HepG2 (cell line): Measurements from ENCODE around the gene COPE. TPM values are rescaled to one million over a fixed set of nuclear protein-coding genes. Genes with fewer than 3 reads are reported as not detected.

Experiments used
- CBX1 ChIP-seq: IDR thresholded peaks from one replicate; pipeline ENCODE4 v1.6.1; 2016; ENCODE audit warnings: antibody characterized with exemption, low read depth
- CCDC6 ChIP-seq: sonication (generic); formaldehyde crosslinking; IDR thresholded peaks from 2 replicates; pipeline ENCODE4 v1.8.1; 2022; ENCODE audit warnings: mild to moderate bottlenecking, missing genetic modification reagents, moderate library complexity
- FOXO4 ChIP-seq: sonication (generic); formaldehyde crosslinking; conservative IDR thresholded peaks from 2 replicates; pipeline ENCODE4 v1.8.1; 2023; ENCODE audit warnings: missing genetic modification reagents
- HIC2 ChIP-seq: sonication (generic); formaldehyde crosslinking; IDR thresholded peaks from 2 replicates; pipeline ENCODE4 v1.9.0; 2022; ENCODE audit warnings: low read depth, missing genetic modification reagents
- MEIS2 ChIP-seq: sonication (generic); formaldehyde crosslinking; IDR thresholded peaks from 2 replicates; pipeline ENCODE4 v1.9.0; 2021; ENCODE audit warnings: mild to moderate bottlenecking, missing genetic modification reagents
- NFAT5 ChIP-seq: sonication (generic); formaldehyde crosslinking; IDR thresholded peaks from 2 replicates; pipeline ENCODE4 v1.4.0; 2020; ENCODE audit warnings: missing genetic modification reagents
- NR2C2 ChIP-seq: sonication (generic); formaldehyde crosslinking; IDR thresholded peaks from 2 replicates; pipeline ENCODE4 v1.4.0; 2020; ENCODE audit warnings: missing genetic modification reagents, mild to moderate bottlenecking, moderate library complexity, borderline replicate concordance
- ZMAT3 ChIP-seq: sonication (generic); formaldehyde crosslinking; conservative IDR thresholded peaks from 2 replicates; pipeline ENCODE4 v1.7.0; 2021; ENCODE audit warnings: missing genetic modification reagents
- ZNF205 ChIP-seq: IDR thresholded peaks from 2 replicates; pipeline ENCODE4 v1.6.1; 2018; ENCODE audit warnings: missing biosample characterization, missing genetic modification reagents
- ZNF572 ChIP-seq: sonication (generic); formaldehyde crosslinking; IDR thresholded peaks from 2 replicates; pipeline ENCODE4 v1.5.1; 2020; ENCODE audit warnings: mild to moderate bottlenecking, missing genetic modification reagents
- ZNF674 ChIP-seq: sonication (generic); formaldehyde crosslinking; IDR thresholded peaks from 2 replicates; pipeline ENCODE4 v1.5.0; 2020; ENCODE audit warnings: low read depth, mild to moderate bottlenecking, missing genetic modification reagents
- ZNF772 ChIP-seq: sonication (generic); formaldehyde crosslinking; IDR thresholded peaks from 2 replicates; pipeline ENCODE4 v1.5.0; 2020; ENCODE audit warnings: mild to moderate bottlenecking, missing genetic modification reagents
- ZNF878 ChIP-seq: sonication (generic); formaldehyde crosslinking; IDR thresholded peaks from 2 replicates; pipeline ENCODE4 v1.8.1; 2023; ENCODE audit warnings: mild to moderate bottlenecking, missing genetic modification reagents, moderate library complexity
- ZNF879 ChIP-seq: sonication (generic); formaldehyde crosslinking; IDR thresholded peaks from 2 replicates; pipeline ENCODE4 v1.8.1; 2023; ENCODE audit warnings: missing genetic modification reagents
- polyA plus RNA-seq, 8 experiments: library from polyadenylated mRNA; depleted of rRNA in 3 of 8; stranded (reverse) in 7 of 8; unstranded in 1 of 8; fragments of >200 nt; fragmentation: Illumina TruSeq in 4 of 8; extraction: Trizol in 4 of 8; gene quantifications; 2 replicates each; pipeline versions ENCODE4 v1.2.1 to v1.2.3, GENCODE V29; 2011 to 2016; ENCODE audit warnings: low read depth in 4 of 8, missing spikeins in 1 of 8, mixed read lengths in 1 of 8; ENCODE audit not compliant: insufficient read depth in 1 of 8
- total RNA-seq, 5 experiments: library from RNA; depleted of rRNA; stranded (reverse); fragments of >200 nt; fragmentation: Illumina TruSeq; extraction: Trizol; gene quantifications; 2 replicates each; pipeline ENCODE4 v1.2.3, GENCODE V29; 2016; ENCODE audit warnings: low read depth in 1 of 5

The COPE gene
- total and polyA plus RNA-seq, 2 of the 13 experiments (the other 11 are each of a cell fraction or from before 2014, with no cell fraction given), result 189 to 205 TPM

GRCh38 chr19:18919900-18920214, 670 bp upstream of the COPE start (continued):
- TF ChIP-seq ZMAT3 (CRISPR knock-in tag) (0 out of 2 replicates have a peak, but pooled peaks have one; percentile 10), ZNF772 (CRISPR knock-in tag) (0 out of 2 replicates have a peak, but pooled peaks have one; percentile 1), NR2C2 (CRISPR knock-in tag) (no peak), HIC2 (CRISPR knock-in tag) (peak; percentile 34; the same call in 1 of the 2 replicates), CBX1 (peak; percentile 1), ZNF572 (0 out of 2 replicates have a peak, but pooled peaks have one; percentile 25), ZNF878 (CRISPR knock-in tag) (0 out of 2 replicates have a peak, but pooled peaks have one; percentile 35), NFAT5 (CRISPR knock-in tag) (no peak), ZNF674 (no peak), ZNF879 (CRISPR knock-in tag) (0 out of 2 replicates have a peak, but pooled peaks have one; percentile 25), ZNF205 (CRISPR knock-in tag) (0 out of 2 replicates have a peak, but pooled peaks have one; percentile 1), MEIS2 (CRISPR knock-in tag) (0 out of 2 replicates have a peak, but pooled peaks have one; percentile 2), CCDC6 (CRISPR knock-in tag) (peak; percentile 71), FOXO4 (CRISPR knock-in tag) (no peak)
